HG03103 (cell line): ENCODE results near the gene DHX16.
A peak's percentile ranks its signal among the peaks of the same experiment; 100 is the strongest.
"Not testable (repeated sequence)": the region's sequence is repeated elsewhere in the genome, so short reads cannot be mapped to it uniquely, and the experiment has no call there.

Experiments used
- ATAC-seq: cut with Tn5 transposase; IDR thresholded peaks from one replicate; pipeline ENCODE4 v1.9.1; 2021; ENCODE audit warnings: low read depth; ENCODE audit not compliant: unreplicated experiment

Gene DHX16

DNA sequence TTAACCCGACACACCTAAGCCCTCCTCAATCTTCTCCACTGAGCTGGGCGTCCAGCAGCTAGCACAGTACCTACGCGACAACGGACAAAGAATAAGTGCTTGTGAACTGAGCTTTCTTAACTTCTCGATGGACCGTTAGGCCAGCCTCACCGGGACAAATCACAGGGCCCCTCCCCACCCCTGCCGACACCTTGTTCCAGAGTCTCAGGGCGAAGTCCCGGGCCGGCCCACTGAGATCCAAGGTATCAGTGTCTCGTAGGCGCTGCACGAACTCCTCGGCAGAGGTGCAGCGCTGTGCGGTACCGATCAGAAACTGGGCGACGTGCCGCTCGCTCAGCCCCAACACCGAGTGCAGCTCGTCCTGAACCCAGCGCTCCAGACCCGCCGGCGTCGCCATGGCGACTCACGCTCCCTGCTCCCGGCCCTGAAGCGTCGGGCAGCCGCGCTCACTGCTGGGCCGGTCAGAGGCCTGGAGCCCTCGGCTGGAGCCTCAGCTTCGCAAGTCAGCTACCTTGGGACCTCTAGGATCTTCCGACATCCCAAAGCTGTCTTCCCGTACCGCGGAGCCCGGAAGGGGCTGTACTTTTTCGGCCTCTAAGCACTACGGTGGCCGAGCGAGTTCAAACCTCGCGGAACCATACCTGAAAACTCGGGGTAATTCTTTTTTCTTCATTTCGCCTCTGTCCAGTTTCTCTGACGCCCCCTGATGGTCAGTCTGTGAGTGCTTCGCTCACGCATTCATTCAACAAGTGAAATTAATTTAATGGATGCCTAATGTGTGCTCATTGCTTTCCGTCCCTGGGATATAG, at the start of gene DHX16:
Gene DHX16, minus strand, starts transcription at position 562 of the 809 bp plus-strand sequence. Its CDS starts 165 bp downstream, at position 397.
- ATAC-seq: peak; percentile 53

GRCh38 chr6:30722025-30722279, 49.1 kb upstream of the DHX16 start:
- ATAC-seq: not testable (repeated sequence)

- ATAC-seq: peak; percentile 27
These were observed 48.6 kb upstream of the DHX16 start for GRCh38 chr6:30721198-30722024.

DNA sequence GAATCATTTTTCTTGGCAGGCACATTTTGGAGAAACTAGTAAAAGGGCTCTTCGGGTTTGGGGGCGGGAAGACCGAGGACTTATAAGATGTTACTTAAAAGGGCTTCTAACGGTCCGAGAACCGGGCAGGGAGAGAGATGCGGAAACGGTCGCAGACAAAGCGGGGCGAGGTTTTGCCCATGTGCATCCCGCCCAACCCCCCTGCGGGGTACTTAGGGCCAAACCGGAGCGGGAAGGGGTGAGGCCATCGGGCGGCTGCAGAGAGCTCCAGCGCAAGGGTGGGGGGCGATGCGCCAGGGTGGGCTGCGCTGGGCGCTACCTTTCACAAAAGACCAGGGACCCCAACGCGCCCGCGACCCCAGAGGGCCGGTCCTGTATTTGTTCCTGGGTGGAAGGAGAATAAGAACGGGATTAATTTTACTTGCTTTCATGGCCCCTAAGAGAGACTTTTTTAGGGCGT, 48.0 kb upstream of the DHX16 start:
- ATAC-seq: no peak

DNA sequence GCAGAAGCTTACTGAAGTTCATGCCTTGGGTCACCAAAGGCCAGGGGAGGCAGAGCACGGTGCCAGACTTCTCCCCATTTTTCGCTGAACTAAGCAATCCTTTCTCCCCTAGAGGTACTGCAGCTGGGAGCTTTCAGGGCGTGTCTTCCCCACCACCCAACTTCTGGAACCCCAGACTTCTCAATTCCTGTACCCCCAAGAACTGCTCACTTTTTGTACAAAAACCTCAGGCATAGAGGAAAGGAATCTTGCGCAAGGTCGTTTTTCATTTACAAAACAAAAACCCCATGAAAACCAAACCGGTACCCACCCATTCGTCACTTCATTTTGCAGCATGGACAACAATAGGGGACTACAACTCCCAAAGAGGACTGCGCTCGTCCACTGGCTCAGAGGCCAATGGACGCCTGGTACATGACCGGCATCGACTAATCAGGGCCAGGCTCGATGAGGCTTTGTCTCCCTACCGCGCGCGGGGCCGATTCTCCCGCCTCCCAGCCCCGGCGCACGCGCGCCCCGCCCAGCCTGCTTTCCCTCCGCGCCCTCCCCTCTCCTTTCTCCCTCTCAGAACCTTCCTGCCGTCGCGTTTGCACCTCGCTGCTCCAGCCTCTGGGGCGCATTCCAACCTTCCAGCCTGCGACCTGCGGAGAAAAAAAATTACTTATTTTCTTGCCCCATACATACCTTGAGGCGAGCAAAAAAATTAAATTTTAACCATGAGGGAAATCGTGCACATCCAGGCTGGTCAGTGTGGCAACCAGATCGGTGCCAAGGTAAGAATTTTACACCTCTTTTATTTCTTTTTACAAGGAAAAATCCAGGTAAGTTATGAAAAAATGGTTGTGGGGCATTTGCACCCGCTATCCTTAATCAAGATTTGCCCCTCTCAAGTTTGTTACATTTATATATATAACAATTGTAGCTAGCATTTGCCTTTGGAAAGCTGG, 47.3 kb upstream of the DHX16 start, which contains the start of gene TUBB:
Gene TUBB, plus strand, starts transcription at position 562 of the 947 bp plus-strand sequence. Its CDS starts 155 bp downstream, at position 717.
- peak; percentile 37 for ATAC-seq

DNA sequence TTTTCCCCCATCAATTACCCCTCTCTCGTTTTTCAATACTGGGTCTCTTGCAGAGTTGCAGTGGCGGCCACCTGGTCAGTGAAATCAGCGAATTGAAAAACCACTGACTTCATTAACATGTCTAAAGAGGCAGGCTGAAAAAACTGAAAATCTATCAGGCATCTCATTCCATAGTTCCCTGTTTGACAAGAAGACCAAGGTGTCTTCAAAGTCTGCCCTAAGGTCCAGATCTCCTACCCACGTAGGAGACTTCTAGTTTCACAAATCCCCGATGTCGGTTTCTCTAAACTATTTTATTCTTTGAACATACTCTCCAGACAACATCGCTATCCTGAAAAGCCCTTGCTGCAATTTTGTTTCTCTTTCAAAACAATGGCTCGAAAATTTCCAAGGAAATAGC, 46.5 kb upstream of the DHX16 start:
- no peak for ATAC-seq

GRCh38 chr6:30717845-30718720, 45.3 kb upstream of the DHX16 start:
- not testable (repeated sequence) for ATAC-seq

GRCh38 chr6:30717129-30717844, 44.5 kb upstream of the DHX16 start, which contains the start of gene MDC1:
Gene MDC1 (minus strand): TSS chr6:30717281. CDS start chr6:30715175, 2,106 bp downstream.
- peak; percentile 57 for ATAC-seq

GRCh38 chr6:30716879-30717128, 44.0 kb upstream of the DHX16 start:
- ATAC-seq: no peak

DNA sequence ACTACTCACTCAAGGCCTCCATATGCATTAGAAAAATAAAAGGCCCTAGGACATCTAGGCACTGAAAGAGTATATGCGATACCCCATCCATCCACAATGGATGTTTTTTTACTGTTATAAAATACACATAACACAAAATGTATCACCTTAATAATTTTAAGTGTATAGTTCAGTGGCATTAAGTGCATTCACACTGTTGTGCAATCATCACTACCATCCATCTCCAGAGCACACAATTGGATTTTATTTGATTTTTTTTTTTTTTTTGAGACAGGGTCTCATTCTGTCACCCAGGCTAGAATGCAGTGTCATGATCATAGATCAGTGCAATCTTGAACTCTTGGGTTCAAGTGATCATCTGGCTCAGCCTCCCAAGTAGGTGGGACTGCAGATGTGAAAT, 41.5 kb upstream of the DHX16 start:
- ATAC-seq: no peak

DNA sequence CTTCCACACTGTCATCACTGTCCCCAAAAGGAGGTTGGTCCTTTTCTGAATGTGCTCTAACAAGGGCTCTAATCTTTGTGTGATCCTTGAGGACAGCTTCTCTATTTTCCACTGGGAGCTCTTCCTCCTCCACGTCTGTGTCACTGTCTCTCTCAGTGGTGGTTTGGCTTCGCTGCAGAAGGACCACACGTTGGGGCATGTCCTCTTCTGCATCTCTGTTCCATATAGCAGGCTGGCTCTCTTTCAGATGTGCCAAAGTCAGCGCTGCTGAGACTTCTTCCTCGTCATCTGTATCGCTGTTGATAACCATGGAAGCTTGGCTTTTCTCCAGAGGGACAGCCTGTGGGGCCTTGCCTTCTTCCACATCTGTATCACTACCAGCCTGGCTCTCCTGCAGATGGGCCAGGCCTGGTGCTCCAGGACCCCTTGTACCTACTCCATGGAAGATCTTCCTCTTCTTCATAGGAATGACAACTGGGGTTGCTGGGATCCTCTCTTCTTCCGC, 39.7 kb upstream of the DHX16 start:
- no peak for ATAC-seq

DNA sequence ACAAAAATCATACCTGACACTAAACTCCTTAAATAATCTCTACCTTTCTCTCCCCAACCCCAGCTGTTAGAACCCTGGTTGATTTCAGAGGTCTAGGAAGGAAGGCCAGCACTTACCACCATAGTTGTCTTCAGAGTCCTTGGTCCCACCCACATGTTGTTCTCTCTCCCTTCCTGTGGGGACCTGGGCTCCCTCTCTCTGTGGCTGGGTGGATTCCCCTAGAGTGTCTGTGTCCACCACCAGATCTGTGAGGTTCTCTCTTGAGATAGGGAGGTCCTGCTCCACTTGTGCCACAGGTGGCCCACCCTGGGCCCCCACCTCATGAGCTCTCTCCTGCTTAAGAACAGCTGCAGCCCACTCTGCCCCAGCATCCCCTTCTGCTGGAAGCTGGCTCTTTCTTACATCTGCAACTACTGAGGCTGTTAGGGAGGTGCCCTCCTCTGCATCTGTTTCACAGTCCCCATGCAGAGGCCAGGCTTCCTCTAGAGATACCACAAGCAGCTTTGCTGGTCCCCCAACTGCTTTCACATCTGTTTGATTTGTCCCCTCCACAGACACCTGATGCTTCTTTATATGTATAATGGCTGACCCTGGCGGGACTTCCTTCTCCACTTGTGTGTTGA, 39.1 kb upstream of the DHX16 start:
- no peak for ATAC-seq

GRCh38 chr6:30709101-30709868, 36.5 kb upstream of the DHX16 start:
- ATAC-seq: no peak

- no peak for ATAC-seq
These were observed 34.6 kb upstream of the DHX16 start for GRCh38 chr6:30707281-30707850.

- no peak for ATAC-seq
These were observed 32.8 kb upstream of the DHX16 start for GRCh38 chr6:30705620-30706019.

GRCh38 chr6:30703821-30704220, 31.0 kb upstream of the DHX16 start:
- ATAC-seq: no peak

DNA sequence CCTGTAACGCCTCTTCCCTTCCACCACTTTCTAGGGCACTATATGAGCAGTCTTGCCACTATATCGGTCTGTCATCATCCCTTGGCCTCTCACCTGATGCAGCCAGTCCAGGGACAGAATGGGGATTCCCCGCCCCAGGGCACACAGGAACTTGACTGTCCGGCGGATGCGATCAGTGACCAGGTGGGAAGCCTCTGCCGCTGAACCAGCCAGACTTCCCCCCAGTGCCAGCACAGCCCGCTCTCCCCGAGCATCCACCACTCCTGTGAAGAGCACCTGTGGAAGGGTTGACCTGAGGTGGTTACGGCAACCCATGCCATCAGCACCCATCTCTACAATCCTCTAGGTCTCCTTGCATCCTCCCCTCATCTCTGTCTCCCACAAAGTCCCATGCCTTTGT, 30.2 kb upstream of the DHX16 start:
- no peak for ATAC-seq
